ENCODE data around the gene SYT7.

DNA sequence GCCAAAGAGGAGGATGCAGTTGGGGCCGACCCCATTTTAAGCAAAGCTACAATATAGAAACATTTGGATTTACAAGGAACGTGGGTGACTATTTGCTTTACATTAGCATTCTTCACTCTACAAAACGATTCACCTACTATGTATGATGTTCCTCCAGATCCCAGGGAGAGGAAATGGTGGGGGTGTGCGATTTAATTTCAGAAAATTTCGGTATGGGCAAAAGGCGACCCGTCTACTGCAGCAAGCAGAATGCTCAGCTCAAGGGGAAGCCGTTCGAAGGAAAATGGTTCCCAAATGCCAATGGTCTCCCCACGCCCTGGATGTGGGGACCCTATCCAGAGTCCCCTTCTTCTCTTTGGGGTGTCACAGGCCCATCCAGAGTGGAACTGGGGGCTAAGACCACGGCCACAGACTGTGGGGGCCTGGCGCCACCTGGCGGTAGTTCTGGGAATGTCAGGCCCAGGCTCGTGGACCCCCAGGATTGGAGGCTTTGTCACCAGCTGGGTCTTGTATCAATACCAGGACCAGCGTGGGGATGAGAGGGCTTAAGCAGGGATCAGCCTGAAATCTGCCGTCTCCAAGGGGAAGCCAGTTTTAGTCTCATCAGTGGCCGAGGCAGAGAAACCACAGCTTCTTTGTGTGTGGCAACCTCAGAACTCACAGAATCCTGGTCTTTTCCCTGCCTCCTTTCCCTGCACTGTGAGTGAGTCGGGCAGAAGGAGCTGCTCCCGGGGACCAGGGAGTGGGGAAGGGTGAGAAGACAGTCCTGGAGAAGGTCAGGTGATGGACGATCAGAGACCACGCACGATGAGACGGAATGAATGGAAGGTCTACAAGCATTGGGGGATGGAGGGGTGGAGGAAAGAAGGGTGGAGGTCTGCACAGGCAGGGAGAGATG lies 64.0 kb downstream of the SYT7 start:
- TF ChIP-seq CREB1 (IDR thresholded peaks at IDR 0.05; ENCODE audit: low read depth), result no peak
- no peak for TF ChIP-seq ZNF274 (IDR thresholded peaks at IDR 0.05; ENCODE audit: insufficient read depth, insufficient read length)
- TF ChIP-seq, protein P1, sequence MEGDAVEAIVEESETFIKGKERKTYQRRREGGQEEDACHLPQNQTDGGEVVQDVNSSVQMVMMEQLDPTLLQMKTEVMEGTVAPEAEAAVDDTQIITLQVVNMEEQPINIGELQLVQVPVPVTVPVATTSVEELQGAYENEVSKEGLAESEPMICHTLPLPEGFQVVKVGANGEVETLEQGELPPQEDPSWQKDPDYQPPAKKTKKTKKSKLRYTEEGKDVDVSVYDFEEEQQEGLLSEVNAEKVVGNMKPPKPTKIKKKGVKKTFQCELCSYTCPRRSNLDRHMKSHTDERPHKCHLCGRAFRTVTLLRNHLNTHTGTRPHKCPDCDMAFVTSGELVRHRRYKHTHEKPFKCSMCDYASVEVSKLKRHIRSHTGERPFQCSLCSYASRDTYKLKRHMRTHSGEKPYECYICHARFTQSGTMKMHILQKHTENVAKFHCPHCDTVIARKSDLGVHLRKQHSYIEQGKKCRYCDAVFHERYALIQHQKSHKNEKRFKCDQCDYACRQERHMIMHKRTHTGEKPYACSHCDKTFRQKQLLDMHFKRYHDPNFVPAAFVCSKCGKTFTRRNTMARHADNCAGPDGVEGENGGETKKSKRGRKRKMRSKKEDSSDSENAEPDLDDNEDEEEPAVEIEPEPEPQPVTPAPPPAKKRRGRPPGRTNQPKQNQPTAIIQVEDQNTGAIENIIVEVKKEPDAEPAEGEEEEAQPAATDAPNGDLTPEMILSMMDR (IDR thresholded peaks at IDR 0.05 in 2 of 3, conservative IDR thresholded peaks at IDR 0.05 in 1 of 3; ENCODE audit: control insufficient read depth in 2 of 3, extremely low read depth in 1 of 3, insufficient read depth in 1 of 3, low read depth in 3 of 3, low read length in 3 of 3), result peak; percentile 88 to 99 (median 97)
- TF ChIP-seq MYC (IDR thresholded peaks at IDR 0.05; ENCODE audit: insufficient read depth, insufficient read length, insufficient replicate concordance, low read length, severe bottlenecking), result no peak
- TF ChIP-seq, protein P2, sequence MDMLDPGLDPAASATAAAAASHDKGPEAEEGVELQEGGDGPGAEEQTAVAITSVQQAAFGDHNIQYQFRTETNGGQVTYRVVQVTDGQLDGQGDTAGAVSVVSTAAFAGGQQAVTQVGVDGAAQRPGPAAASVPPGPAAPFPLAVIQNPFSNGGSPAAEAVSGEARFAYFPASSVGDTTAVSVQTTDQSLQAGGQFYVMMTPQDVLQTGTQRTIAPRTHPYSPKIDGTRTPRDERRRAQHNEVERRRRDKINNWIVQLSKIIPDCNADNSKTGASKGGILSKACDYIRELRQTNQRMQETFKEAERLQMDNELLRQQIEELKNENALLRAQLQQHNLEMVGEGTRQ (IDR thresholded peaks at IDR 0.05; ENCODE audit: borderline replicate concordance, low read depth, low read length), result no peak
- TF ChIP-seq, protein P3, sequence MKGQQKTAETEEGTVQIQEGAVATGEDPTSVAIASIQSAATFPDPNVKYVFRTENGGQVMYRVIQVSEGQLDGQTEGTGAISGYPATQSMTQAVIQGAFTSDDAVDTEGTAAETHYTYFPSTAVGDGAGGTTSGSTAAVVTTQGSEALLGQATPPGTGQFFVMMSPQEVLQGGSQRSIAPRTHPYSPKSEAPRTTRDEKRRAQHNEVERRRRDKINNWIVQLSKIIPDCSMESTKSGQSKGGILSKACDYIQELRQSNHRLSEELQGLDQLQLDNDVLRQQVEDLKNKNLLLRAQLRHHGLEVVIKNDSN (IDR thresholded peaks at IDR 0.05; ENCODE audit: borderline replicate concordance, extremely low read length, insufficient read depth, low read depth, low read length), result no peak

Measured in GM12878 (cell line).